GM21825 (cell line): ENCODE measurements around the gene RAB29.

Source experiments
- ATAC-seq: cut with Tn5 transposase; IDR thresholded peaks from one replicate; pipeline ENCODE4 v1.9.1; 2021; ENCODE audit warnings: mild to moderate bottlenecking, moderate library complexity; ENCODE audit not compliant: unreplicated experiment

RAB29 gene

DNA sequence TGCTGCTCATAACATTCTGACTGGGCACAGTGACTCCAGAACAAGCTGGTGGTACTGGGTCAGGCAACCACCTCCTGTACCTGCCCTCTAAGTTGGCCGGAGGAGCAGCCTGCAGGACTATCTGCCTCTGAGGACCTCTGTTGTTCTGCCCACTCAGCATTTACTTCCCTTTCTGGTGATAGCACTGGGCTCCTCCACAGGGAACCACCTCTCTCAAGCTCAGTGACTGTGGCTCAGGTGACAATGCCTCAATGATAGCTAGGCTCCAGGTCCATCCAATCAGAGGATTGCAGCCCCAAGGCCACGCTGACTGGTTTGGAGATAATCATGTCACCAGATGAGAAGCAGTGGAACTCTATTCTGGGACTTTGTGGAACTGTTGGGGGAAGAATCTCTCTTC is 21.9 kb upstream of the RAB29 start:
- no peak for ATAC-seq

DNA sequence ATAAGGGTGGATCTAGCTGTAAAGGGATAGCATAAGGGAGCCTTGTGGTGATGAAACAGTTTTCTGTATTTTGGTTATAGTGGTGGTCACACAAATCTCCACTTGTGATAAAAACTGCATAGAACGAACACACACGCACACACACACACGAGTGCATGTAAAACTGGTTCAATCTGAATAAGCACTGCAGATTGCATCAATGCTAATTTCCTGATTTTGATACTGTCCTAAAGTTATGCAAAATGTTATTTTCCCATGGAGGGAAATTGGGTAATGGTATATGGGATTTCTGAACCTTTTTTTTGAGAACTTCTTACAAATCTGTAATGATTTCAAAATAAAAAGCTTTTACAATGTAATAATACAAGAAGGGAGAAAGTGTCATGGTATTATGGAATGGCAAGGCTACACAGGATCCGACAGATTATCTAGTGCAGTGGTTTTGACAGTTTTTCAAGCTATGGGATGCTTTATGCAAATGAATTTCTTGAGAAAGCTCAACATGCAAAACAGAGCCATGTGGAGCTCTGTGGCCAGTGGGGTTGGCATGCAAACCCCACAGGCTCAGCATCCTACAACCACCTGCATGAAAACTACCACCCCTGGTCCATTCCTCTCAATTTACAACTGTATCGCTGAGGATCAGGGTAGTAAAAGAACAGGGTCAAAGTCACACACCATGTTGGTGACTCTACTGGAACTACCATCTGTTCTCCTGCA is 18.9 kb upstream of the RAB29 start:
- no peak for ATAC-seq

DNA sequence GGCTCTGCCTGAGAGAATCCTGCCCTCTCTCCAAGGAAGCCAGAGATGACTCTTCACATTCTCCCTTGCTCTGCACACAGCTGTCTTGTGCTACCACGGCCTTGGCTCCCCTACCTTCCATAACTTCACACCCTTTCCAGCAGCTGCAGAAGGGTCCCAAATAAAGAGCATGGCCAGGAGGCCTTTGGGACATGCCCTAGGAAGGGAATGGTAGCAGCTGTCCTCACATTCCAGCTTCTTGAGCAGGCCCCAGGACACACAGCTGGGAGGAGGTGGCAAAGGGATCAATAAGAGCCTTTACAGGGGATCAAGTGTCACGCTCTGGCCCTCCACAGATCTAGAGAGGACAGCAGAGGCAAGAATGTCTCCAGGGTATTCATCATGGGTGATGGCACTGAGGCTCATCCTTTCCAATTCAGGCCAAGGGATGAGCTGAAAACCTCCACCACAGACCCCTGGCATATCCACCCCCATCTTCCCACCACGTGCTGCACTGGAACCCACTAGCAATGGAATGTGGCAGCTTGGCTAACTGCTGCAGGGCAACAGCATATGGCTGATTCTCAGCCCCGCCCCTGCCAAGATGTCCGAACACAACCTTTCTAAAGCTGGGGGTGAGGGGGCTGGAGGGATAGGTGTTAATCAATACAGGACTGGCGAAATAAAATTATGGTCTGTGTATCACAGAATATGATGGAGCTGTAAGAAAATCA is 17.8 kb upstream of the RAB29 start:
- ATAC-seq, result no peak

DNA sequence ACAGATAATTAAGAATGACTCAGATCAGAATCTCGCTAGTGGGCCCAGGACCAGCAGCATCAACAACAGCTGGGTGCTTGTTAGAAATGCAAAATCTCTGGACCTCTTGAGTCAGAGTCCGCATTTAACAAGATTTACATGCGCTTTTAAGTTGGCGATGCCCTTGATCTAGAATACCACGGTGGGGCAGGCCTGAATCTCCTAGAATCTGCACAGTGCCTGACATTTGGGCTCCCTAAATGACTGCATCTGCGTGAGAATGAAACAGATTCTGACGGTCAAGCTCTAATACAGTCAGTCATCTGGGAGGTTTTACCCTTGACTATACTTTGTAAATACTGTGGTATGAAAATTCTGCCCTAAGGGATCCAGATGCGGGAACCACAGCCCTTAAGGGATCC is 17.2 kb upstream of the RAB29 start:
- ATAC-seq, result no peak

DNA sequence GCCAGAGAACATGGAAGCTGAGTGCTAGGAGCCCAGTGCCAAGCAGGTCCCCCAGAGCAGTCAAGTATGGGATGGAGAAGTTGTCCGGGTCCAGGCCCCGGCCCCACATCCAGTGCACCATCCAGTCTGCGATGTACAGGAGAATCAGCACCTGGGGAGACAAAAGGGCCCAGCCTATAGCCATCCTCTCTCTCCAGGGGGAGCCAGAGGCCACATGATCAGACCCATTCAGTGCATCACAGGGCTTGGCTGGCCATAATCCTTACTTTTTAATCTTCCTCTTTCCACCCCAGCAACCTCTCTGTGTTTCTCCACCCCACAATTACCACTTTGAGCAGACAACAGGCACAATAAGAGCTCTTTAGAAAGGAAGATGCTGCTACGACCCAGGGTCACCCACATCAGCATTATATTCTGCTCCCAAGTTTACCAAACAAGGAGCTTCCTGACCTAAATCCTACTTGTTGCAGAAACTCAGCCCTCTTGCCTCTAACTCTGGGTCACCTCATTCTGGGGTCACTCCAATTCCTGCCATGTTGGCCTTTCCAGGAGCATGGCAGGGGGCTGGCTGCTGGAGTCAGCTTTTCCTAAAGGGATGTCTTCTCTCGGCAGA is 16.4 kb upstream of the RAB29 start:
- ATAC-seq, result no peak

DNA sequence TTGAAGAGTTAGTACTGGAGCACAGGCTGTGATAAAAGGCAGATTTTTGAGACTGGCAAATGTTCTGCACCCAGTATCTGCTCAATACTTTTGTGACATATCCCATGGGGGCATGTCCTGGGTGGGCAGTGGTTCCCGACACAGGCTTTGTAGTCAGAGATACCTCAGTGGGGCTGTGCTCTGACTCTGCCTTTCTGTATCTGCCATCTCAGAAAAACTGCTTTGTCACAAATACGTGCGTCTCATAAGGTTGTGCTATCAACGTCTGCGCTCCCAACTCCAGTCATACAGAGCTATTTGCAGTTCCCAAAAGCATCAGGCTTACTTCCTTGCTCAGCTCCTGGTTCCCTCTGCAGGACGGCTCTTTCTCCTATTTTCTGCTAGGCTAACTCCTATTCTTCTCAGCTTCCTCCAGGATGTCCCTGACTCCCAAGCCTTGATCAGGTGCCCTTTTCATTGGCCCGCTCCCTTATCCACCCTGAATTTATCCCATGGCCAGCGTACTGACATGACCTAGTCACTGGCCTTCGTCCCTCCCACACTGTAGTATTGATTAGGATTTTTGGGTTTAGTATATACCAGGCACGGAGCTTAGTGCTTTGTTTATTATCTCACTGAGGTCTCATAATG is 12.1 kb upstream of the RAB29 start:
- ATAC-seq, result no peak

DNA sequence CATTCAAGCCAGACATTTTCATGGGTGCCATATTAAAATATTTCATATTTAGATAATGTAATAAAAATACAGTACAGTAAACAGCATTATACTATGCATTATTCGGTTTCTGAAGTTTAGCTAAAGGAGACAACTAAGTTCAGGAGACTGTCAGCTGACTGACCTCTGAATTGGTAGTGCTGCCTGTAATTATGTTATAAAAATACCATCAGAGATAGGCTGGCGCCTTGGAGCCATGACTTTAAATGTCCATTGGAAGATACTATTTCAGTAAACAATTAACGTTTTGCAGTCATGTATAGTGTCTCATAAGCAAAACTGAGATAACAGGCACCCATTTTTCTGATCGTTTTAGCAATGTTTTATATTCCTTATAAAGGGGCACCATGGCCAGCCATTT is 11.3 kb upstream of the RAB29 start:
- ATAC-seq, result no peak

DNA sequence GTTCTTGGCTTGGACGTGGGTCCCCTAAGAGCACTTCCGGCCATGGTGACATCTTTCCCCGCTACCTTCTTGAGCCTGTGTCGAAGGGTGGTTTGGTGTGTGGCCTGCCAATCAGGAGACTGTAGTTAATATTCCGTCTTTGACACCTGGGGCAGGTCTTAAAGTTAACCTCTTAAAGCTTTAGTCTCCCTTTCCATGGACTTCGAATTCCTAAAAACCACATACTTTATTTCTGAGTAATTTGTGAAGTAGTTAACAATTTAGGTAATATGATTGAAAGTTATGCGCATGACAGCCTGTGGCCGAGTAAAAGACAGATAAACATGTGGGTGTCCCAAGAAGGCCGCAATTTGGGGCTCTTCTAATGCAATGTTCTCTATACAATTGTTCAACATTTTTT is 10.2 kb upstream of the RAB29 start:
- no peak for ATAC-seq

DNA sequence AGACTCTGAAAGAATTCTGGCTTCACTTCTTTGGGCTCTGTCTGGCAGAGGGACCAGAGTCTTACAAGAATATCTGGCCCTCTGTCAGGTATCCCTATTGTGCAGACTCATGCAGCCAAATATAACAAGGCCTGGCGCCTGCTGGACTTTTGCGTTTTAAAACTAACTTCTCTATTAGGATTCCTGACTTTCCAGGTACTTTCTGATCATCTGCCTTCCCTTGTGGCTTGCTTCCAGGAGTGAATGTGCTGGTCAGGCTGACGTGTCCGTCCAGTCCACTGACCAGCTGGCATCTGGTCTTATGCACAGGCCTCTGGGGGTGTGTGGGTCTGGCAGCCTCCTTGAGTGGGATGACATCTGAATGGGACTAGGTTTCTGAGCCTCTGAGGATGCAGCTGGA is 8.6 kb upstream of the RAB29 start:
- no peak for ATAC-seq

DNA sequence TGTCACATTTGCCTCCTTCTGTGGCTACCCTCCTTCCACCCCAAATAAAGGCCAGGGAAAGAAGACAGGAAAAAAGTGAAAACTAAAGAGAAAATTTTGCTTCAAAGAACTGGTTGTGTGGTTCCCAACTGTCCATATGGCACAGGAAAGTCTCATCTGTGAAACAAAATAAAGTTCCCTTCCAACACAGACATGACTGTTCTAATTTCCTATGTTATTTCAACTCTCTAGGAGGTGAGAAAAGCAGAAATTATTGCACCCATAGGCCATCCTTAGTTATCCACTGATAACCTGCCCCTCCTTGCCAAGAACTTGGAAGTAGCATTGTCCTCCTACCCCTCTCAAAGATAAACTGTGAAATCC is 8.1 kb upstream of the RAB29 start:
- no peak for ATAC-seq

DNA sequence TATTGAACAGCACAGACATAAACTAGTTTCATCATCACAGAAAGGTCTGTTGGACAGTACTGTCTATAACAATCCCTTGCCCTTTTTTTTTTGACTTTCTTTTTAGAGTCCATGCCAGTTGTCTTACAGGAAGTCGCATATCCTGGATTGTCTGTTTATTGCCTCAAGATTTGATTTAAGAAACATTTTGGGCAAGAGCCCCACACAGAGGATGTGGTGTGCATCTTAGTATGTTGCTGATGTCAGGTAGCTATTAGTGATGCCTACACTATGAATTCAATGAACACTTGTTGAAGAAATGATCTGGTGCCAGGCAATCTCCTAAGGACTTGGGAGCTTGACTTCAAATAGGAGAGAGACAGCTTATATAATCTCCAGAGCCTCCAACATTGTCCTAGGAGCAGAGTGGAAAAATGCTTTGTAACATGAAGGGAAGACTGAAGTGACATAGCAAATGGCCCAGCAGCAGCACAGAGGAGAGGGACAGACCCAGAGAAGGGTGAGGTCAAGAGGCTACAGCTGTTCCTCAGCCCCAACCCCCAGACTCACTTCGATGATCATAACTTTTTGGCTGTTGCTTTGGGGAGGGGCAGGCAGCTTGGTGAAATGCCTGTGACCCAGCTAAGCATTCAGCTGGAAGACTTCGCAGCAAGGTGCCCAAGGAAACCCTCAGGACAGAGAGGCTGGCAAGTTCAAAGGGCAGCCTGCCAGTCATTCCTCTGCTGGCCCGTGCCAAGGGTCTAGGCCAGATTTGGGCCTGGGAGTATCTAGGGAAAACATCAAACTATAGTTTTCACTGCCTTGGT is 7.5 kb upstream of the RAB29 start:
- no peak for ATAC-seq

DNA sequence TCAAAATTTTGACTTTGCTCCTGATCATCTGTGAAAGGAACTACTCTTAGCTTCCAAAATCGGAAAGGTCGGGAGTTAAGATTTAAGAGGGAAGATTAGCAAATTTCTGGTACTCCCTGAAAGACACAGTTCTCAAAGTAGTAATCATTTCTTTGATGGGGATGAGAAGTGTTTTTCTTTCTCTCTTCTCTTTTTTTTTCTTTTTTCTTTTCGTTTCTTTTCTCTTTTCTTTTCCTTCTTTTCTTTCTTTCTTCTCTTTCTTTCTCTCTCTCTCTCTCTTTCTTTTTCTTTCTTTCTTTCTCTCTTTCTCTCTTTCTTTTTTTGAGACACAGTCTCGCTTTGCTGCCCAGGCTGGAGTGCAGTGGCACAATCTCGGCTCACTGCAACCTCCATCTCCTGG is 5.1 kb upstream of the RAB29 start:
- no peak for ATAC-seq

DNA sequence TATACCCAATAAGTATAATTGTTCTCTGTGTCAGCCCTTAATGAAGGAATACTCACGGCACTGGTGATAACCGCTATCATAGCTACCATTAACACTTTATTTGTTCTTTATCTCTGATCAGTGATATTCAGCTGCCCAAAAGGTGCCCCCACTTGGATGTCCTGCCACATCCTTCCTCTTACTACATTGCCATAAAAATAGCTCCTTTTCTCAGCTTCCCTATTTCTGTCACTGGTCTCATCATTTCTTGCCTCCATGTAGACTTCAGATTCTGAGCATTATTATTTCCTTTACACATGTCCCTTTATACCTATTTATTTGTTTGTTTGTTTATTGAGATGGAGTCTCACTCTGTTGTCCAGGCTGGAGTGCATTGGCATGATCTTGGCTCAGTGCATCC is 2.7 kb upstream of the RAB29 start:
- ATAC-seq, result no peak

DNA sequence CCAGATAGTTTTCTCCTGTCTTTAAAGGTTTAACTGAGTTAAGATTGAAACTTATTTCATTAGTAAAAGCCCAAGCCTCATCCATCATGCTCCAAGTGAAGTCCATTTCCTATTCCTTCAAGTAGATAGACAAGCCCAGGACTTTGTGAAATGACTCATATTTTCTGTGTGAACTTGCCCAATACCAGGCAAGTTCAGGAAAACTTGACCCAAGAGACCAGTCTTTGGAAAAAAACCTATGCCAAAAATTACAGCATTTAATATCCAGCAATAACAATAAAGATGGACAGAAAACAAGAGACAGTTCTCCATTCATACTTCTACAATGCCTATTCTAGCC is 405 bp upstream of the RAB29 start:
- ATAC-seq, result no peak

DNA sequence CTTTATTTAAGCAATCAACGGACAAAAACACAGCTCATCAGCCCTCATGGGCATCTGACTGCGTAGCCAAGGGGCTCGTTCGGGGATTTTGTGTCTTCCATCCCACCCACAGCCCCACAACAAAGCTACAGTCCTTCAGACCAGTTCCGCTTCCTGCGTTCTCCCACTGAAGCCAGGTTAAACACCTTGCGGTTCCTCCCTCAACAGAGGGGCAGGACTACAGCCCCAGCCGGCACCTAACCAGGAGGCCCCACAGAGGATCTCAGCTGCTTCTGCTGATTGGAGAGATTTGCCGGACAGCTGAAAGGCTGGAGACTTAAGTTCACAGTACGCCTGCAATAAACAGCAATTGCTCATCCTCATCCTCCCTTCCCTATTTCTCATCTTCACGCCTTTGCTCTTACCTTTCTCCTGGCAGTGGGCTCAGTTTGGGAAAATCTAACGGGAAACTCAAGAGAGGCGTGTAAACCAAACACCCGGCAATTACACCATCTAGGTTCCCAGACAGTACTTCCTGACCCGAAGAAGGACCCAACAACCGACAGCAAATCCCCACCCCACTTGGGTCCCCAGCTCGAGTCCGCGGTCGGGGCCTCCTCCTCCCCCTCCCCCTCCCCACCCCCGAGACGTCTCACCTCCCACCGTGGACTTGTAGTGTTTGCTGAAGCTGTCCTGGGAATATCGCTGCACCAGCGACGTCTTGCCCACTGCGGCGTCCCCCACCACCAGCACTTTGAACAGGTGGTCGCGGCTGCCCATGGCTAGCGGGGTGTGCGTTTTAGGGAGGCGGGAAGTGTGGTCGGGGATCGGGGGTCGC is 876 bp downstream of the RAB29 start:
- ATAC-seq, result no peak

DNA sequence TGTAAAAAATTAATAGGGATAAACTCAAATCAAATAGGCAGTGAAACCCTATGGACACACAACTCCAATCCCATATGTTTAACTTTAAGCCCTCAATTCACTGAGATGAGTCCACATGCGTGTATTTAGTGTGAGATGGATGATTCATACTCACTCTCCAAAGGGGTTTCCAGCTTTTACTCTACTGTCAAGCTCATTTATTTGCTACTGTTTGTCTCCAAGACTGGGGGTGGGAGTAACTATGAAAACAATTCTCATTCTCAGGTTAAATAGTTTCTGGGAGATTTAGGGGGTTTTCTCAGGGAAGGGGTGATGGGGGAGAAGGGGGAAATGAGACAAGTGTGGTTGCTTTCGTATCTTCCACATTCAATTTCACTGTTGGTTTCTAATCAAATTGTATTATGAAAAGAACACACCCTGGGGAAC is 2.7 kb downstream of the RAB29 start:
- ATAC-seq, result no peak

DNA sequence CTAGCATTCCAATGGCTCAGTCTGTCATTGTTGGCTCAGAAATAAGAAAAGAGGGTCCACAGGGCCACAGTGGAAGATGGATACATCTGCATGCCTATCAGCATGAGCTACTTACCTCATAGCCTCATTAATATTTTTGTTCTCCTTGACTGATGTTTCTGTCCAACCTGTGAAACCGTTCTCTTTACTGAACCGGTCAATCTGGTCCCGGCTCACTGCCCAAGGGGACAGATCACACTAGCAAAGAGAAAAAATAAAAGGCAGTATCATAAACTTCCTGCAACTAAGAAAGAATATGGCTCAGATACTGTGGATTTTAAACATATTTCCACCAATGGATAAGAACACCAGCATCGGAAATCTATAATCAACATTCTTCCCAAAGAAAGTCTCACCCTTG is 4.7 kb downstream of the RAB29 start:
- no peak for ATAC-seq

DNA sequence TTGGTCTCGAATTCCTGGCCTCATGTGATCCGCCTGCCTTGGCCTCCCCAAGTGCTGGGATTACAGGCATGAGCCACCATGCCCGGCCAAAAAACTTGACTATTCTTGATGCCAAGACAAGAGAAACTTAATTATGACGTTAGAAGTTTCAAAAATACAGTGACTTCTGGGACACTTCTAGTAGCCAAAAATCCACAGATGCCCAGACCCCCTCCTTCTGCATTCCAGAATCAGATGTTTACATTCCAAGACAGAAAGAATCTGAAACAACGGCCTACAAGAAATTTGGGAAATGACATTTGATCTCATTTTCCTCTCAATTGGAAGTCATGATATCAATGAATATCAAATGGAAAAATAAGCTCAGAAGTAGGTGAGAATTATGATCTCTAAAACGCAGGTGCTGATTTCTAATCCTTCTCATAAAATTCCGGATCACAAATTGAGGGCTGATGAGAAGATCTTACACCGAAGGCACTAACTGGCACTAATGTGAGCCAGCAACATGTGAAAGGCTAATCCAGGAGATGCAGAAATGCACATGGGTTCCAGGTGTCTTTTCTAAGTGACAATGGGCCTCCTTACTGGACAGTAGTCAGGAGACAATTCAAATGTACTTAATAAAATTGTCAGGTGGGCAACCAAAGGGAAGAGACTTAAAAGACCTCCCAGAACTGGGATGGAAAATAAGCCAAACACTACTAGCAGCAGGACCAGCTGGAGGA is 5.5 kb downstream of the RAB29 start:
- no peak for ATAC-seq

DNA sequence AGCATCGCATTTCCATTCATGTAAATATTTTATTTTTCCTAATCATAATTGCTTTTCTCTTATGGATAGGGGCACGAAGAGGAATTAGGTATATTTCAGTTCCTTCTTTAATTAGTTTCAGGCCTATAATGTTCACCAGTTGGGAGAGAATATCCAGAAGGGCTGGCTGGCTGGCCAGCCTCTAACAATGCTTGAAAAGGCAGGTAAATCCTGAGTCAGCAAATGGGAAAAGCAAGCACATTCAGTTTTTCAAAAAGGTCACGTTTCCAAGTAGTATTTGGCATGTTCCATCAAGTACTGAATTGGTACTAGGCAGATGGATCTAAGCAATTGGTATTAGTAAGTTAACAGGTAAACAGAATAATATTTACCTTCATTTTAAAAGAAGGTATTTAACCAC is 8.0 kb downstream of the RAB29 start:
- no peak for ATAC-seq

DNA sequence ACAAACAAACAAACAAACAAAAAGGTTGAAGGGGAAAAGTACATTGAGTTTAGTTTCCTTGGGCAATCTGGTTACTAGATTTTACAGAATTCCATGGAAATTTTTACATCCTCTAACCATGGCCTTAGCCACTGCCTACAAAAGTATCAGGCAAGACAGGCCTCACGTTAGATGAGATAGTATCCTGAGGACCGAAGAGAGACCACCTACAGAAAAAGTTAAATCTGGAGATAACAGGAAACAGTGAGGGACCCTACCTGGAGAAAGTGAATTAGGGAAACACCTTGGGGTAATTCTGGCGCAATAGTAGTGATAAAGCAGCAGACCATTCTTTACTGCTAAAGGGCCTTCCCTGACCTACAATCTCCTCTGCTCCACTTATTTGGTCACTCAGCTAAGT is 8.7 kb downstream of the RAB29 start:
- no peak for ATAC-seq
